ENCODE data around the gene NUMBL. TPM values are rescaled to one million over a fixed set of nuclear protein-coding genes. Genes with fewer than 3 reads are reported as not detected.
A peak's percentile ranks its signal among the peaks of the same experiment; 100 is the strongest.

The NUMBL gene
- total and polyA plus RNA-seq, 2 of the 8 experiments (the other 6 are each of a cell fraction or from before 2014, with no cell fraction given): 13.5 to 24.8 TPM

- no peak overlapping the region for H2BK20ac ChIP-seq (ENCODE audit: low read length)
- H3K9me3 ChIP-seq (ENCODE audit: insufficient read depth in 2 of 2, low read depth in 1 of 2, low read length in 1 of 2): no peaks in the 10 kb centered on the region
- H3K9ac ChIP-seq (replicated peaks in 1 of 4; ENCODE audit: extremely low read depth in 1 of 4, low read depth in 3 of 4, low read length in 3 of 4): no peak overlapping the region
- H4K20me1 ChIP-seq (replicated peaks in 1 of 2; ENCODE audit: control insufficient read depth in 1 of 2, insufficient read depth in 2 of 2, low read length in 2 of 2): no peaks in the 10 kb centered on the region
- no peak overlapping the region for H2BK15ac ChIP-seq (ENCODE audit: low read length)
- no peak overlapping the region for H2AK5ac ChIP-seq (ENCODE audit: low read depth, low read length)
- no peak overlapping the region for H3K4me3 ChIP-seq (ENCODE audit: extremely low read depth in 1 of 4, insufficient read depth in 2 of 4, low read depth in 3 of 4, low read length in 4 of 4)
- no peaks in the 10 kb centered on the region; a peak in 1 of 7 replicates for H3K27me3 ChIP-seq (replicated peaks in 1 of 4; ENCODE audit: control insufficient read depth in 3 of 4, extremely low read depth in 1 of 4, insufficient read depth in 3 of 4, low read length in 3 of 4)
- peak overlapping the region; percentile 82; the same call in 1 of the 2 replicates for H4K8ac ChIP-seq (ENCODE audit: extremely low read depth, insufficient read depth, low read length)
- no peak overlapping the region for H2BK12ac ChIP-seq (ENCODE audit: low read depth, low read length)
- no peak overlapping the region for H3K4ac ChIP-seq (replicated peaks; ENCODE audit: insufficient read length, low read depth, low read length)
- POLR2A ChIA-PET (ENCODE audit: partially characterized antibody): interaction anchor here (0.6 to 1.1 kb wide), 2 partner anchors 13 to 15 kb away, joined by 3 read pairs; no protein-coding TSS in a partner anchor
- no peak overlapping the region for H3K56ac ChIP-seq (replicated peaks; ENCODE audit: insufficient read length, low read depth, low read length)
- H3K23ac ChIP-seq (ENCODE audit: insufficient read length): no peak overlapping the region
- no peak overlapping the region for H3K14ac ChIP-seq (ENCODE audit: insufficient read length)
- no peak overlapping the region for H4K91ac ChIP-seq (replicated peaks; ENCODE audit: insufficient read length, low read length)
- CTCF ChIA-PET (ENCODE audit: partially characterized antibody): interaction anchor here (4.9 kb wide), 1 partner anchor 12 kb away, joined by 41 read pairs; no protein-coding TSS in a partner anchor
- no peak for DNase-seq (ENCODE audit: low read depth in 1 of 2, low spot score in 2 of 2)
- no peaks in the 10 kb centered on the region for H3K79me1 ChIP-seq (ENCODE audit: low read depth, low read length)
- no peak overlapping the region for H3K4me2 ChIP-seq (ENCODE audit: insufficient read depth in 1 of 2, low read depth in 2 of 2, low read length in 2 of 2)
- H4K5ac ChIP-seq (ENCODE audit: insufficient read length, low read depth, low read length): no peak overlapping the region
- H2AFZ ChIP-seq (ENCODE audit: low read length): no peak overlapping the region
- H3K27ac ChIP-seq (ENCODE audit: low read depth, low read length): no peak overlapping the region
- no peaks in the 10 kb centered on the region for H3K36me3 ChIP-seq (ENCODE audit: control insufficient read depth in 2 of 4, insufficient read depth in 4 of 4, low read length in 3 of 4)
- no peak overlapping the region for H3K18ac ChIP-seq (ENCODE audit: extremely low read depth, low read length)
- WGBS, 2 experiments (ENCODE audit: extremely low coverage in 1 of 2, insufficient coverage in 1 of 2, insufficient read length in 1 of 2, insufficient replicate concordance in 2 of 2, low coverage in 1 of 2, low lambda C conversion rate in 2 of 2, missing lambda C conversion rate in 1 of 2): 89% methylated on average over 3 of the region's 5 CpGs; no CpG with 5 or more reads in 1 of the 2 experiments
- H2BK5ac ChIP-seq (ENCODE audit: low read depth, low read length): no peak overlapping the region
- H2BK120ac ChIP-seq (replicated peaks; ENCODE audit: low read depth, low read length): no peak overlapping the region
- no peak for FAIRE-seq
- H3K79me2 ChIP-seq (ENCODE audit: control insufficient read depth in 1 of 2, insufficient read depth in 2 of 2, low read length in 2 of 2): no peaks in the 10 kb centered on the region
- H3K23me2 ChIP-seq (ENCODE audit: low read depth, low read length): no peaks in the 10 kb centered on the region
- no peaks in the 10 kb centered on the region for H3K4me1 ChIP-seq (replicated peaks in 1 of 4; ENCODE audit: control insufficient read depth in 3 of 4, insufficient read depth in 4 of 4, low read length in 3 of 4)
- TF ChIP-seq MAX (IDR thresholded peaks at IDR 0.05): no peak
- no peak for TF ChIP-seq FOSL1 (IDR thresholded peaks at IDR 0.05; ENCODE audit: insufficient read depth, low read depth, low read length)
- TF ChIP-seq TAF7 (optimal IDR thresholded peaks at IDR 0.05; ENCODE audit: borderline replicate concordance, low read depth, low read length): no peak
- TF ChIP-seq CBX8 (IDR thresholded peaks at IDR 0.05; ENCODE audit: borderline replicate concordance, low read depth, low read length): no peak
- TF ChIP-seq TBP (IDR thresholded peaks at IDR 0.05; ENCODE audit: low read depth, low read length): no peak
- no peak for TF ChIP-seq POLR2A (IDR thresholded peaks at IDR 0.05; ENCODE audit: control extremely low read depth in 1 of 2, low read depth in 2 of 2, low read length in 2 of 2)
- no peak for TF ChIP-seq CREB1 (IDR thresholded peaks at IDR 0.05)
- TF ChIP-seq KDM1A (IDR thresholded peaks at IDR 0.05; ENCODE audit: borderline replicate concordance, low read length): no peak
- TF ChIP-seq RFX5 (IDR thresholded peaks at IDR 0.05; ENCODE audit: borderline replicate concordance, low read depth, low read length): no peak
- TF ChIP-seq SP4 (IDR thresholded peaks at IDR 0.05; ENCODE audit: low read length): no peak
- TF ChIP-seq EP300 (IDR thresholded peaks at IDR 0.05; ENCODE audit: borderline replicate concordance in 1 of 2, low read depth in 2 of 2, low read length in 2 of 2): no peak
- no peak for TF ChIP-seq JUND (IDR thresholded peaks at IDR 0.05; ENCODE audit: low read length)
- TF ChIP-seq EGR1 (IDR thresholded peaks at IDR 0.05; ENCODE audit: borderline replicate concordance, low read depth, low read length): no peak
- TF ChIP-seq E2F6 (IDR thresholded peaks at IDR 0.05): no peak
Measured at GRCh38 chr19:40646743-40647254, 43.7 kb downstream of the NUMBL start.
